ENCODE results near the gene TEX261.

The TEX261 gene

GRCh38 chr2:70942396-70943204, 52.1 kb downstream of the TEX261 start:
- no peak overlapping the region for H3K4me3 ChIP-seq (ENCODE audit: low read depth, low read length)
- no peak for TF ChIP-seq MYC (IDR thresholded peaks at IDR 0.05; ENCODE audit: low read depth, low read length)
- TF ChIP-seq, protein P1, sequence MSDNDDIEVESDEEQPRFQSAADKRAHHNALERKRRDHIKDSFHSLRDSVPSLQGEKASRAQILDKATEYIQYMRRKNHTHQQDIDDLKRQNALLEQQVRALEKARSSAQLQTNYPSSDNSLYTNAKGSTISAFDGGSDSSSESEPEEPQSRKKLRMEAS (IDR thresholded peaks at IDR 0.05; ENCODE audit: low read depth, low read length): no peak
- TF ChIP-seq POLR2A (IDR thresholded peaks at IDR 0.05; ENCODE audit: extremely low read depth, insufficient read length): no peak
- no peak for TF ChIP-seq CTCF (IDR thresholded peaks at IDR 0.05; ENCODE audit: low read depth, low read length)
- DNase-seq (ENCODE audit: low read depth): no peak

DNA sequence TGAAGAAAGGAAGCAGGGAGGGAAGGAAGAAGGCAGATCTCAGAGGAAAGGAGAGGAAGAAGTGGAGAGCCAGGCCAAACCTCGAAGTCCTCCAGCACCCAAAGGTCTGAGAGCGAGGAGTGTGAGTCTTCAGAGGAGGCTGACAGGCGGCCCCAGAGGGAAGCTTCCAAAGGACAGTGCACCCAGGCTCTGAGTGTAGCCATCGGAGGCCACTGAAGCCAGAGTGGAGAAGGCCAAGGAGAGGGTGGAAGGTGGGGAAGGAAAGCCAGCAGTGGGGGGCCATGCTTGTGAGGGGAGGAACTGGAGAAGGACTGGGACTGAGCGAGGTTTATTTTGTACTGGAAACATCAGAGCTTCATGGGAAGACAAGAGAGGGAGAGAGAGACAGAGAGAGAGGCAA, 53.0 kb downstream of the TEX261 start:
- H3K4me3 ChIP-seq (ENCODE audit: low read depth, low read length): no peak overlapping the region
- no peak for DNase-seq (ENCODE audit: low read depth)
- TF ChIP-seq, protein P1 (IDR thresholded peaks at IDR 0.05; ENCODE audit: low read depth, low read length): no peak
- TF ChIP-seq CTCF (IDR thresholded peaks at IDR 0.05; ENCODE audit: low read depth, low read length) (no peak), POLR2A (IDR thresholded peaks at IDR 0.05; ENCODE audit: extremely low read depth, insufficient read length) (no peak), MYC (IDR thresholded peaks at IDR 0.05; ENCODE audit: low read depth, low read length) (no peak)

- TF ChIP-seq CTCF (IDR thresholded peaks at IDR 0.05; ENCODE audit: low read depth, low read length) (no peak), POLR2A (IDR thresholded peaks at IDR 0.05; ENCODE audit: extremely low read depth, insufficient read length) (no peak), MYC (IDR thresholded peaks at IDR 0.05; ENCODE audit: low read depth, low read length) (no peak)
- TF ChIP-seq, protein P1 (IDR thresholded peaks at IDR 0.05; ENCODE audit: low read depth, low read length): no peak
- no peak overlapping the region for H3K4me3 ChIP-seq (ENCODE audit: low read depth, low read length)
- no peak for DNase-seq (ENCODE audit: low read depth)
Measured at GRCh38 chr2:70941186-70941585, 53.5 kb downstream of the TEX261 start.

DNA sequence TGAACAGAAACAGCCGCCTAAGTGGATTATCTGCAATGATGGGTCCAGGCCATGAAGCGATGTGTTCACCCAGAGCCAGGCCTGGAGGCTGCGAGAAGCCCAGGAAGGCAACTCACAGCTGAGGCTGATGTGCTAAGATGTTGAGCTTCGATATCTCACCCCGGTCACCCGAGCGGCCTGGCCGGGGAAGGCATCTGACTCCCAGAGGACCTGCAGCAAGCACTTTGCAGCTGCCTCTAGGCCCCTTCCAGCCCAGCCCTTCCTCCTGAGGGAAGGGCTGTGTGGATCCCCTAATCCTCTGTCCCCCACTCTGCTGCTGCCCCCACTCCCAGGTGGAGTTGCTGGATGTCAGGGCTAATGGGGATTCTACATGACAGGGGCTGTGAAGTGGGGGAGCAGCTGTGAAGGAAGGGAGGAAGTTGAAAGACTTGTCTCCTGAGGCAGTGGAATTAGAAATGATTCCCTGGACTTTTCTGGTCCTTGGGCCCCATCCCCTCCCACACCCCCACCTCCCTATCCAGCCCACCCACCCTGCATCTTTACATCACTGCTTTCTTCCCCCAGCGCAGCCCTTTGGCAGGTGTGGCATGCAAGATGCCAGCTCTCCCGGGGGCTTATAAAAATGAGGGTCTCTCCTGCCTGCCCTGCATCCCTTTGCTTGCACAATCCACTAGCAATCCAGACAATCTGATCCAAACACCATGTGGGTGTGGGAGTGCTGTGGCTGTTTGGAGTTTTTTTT, 54.7 kb downstream of the TEX261 start:
- TF ChIP-seq POLR2A (IDR thresholded peaks at IDR 0.05; ENCODE audit: extremely low read depth, insufficient read length) (no peak), CTCF (IDR thresholded peaks at IDR 0.05; ENCODE audit: low read depth, low read length) (no peak), MYC (IDR thresholded peaks at IDR 0.05; ENCODE audit: low read depth, low read length) (no peak)
- TF ChIP-seq, protein P1 (IDR thresholded peaks at IDR 0.05; ENCODE audit: low read depth, low read length): no peak
- DNase-seq (ENCODE audit: low read depth): no peak
- no peak overlapping the region for H3K4me3 ChIP-seq (ENCODE audit: low read depth, low read length)

- DNase-seq (ENCODE audit: low read depth): no peak
- no peak overlapping the region for H3K4me3 ChIP-seq (ENCODE audit: low read depth, low read length)
- TF ChIP-seq POLR2A (IDR thresholded peaks at IDR 0.05; ENCODE audit: extremely low read depth, insufficient read length): no peak
- no peak for TF ChIP-seq CTCF (IDR thresholded peaks at IDR 0.05; ENCODE audit: low read depth, low read length)
- TF ChIP-seq MYC (IDR thresholded peaks at IDR 0.05; ENCODE audit: low read depth, low read length): no peak
- TF ChIP-seq, protein P1 (IDR thresholded peaks at IDR 0.05; ENCODE audit: low read depth, low read length): no peak
Measured at GRCh38 chr2:70939001-70939838, 55.5 kb downstream of the TEX261 start.

All from NB4 (cell line).